ENCODE data around the gene SET. TPM values are rescaled to one million over a fixed set of nuclear protein-coding genes. Genes with fewer than 3 reads are reported as not detected.

The SET gene
- total RNA-seq, 1 donor = 313 TPM

DNA sequence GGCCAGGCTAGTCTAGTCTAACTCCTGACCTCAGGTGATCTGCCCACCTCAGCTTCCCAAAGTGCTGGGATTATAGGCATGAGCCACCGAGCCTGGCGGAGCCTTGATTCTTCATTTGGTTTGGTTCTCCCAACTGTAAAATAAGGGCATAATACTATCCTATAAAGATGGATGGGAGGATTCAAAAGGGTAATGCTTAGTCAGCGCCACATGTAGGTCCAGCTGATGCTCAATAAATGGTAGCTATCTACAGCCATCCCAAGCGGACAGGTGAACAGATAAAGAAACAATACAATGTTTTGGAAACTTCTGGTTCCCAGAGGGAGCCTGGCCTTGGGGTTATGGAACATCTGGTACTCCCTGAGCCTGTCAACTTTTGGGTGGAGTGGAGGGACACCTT, 13.6 kb upstream of the SET start:
- no peak overlapping the region for H3K4me3 ChIP-seq (ENCODE audit: low read depth, low read length)
- no peak for TF ChIP-seq CTCF (IDR thresholded peaks at IDR 0.05; ENCODE audit: insufficient read depth, low read length)

DNA sequence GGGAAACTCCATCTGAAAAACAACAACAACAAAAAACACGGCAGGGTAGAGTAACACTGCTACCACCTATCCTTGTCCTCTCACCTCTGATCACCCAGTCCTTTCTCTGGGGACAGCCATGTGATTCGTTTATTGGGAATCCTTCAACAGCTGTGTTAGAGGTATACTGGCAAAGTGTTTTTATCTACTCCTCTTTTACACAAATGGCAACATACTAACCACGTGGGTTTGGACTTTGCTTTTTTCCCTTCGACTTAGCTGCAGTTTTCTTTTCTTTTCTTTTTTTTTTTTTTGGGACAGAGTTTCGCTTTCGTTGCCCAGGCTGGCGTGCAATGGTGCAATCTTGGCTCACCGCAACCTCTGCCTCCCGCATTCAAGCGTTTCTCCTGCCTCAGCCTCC, 11.2 kb upstream of the SET start:
- no peak overlapping the region for H3K4me3 ChIP-seq (ENCODE audit: low read depth, low read length)
- no peak for TF ChIP-seq CTCF (IDR thresholded peaks at IDR 0.05; ENCODE audit: insufficient read depth, low read length)
- DNase-seq (ENCODE audit: low read depth) = no peak

More for the DNA sequence above, 13.6 kb upstream of the SET start:
- no peak for DNase-seq (ENCODE audit: low read depth)

GRCh38 chr9:128683340-128684064, 5.5 kb upstream of the SET start:
- no peak for TF ChIP-seq CTCF (IDR thresholded peaks at IDR 0.05; ENCODE audit: insufficient read depth, low read length)
- DNase-seq (ENCODE audit: low read depth) = peak; percentile 56
- H3K4me3 ChIP-seq (ENCODE audit: low read depth, low read length) = peak overlapping the region; percentile 86

GRCh38 chr9:128684065-128684324, 5.0 kb upstream of the SET start:
- peak overlapping the region; percentile 86 for H3K4me3 ChIP-seq (ENCODE audit: low read depth, low read length)
- TF ChIP-seq CTCF (IDR thresholded peaks at IDR 0.05; ENCODE audit: insufficient read depth, low read length) = no peak
- no peak for DNase-seq (ENCODE audit: low read depth)

DNA sequence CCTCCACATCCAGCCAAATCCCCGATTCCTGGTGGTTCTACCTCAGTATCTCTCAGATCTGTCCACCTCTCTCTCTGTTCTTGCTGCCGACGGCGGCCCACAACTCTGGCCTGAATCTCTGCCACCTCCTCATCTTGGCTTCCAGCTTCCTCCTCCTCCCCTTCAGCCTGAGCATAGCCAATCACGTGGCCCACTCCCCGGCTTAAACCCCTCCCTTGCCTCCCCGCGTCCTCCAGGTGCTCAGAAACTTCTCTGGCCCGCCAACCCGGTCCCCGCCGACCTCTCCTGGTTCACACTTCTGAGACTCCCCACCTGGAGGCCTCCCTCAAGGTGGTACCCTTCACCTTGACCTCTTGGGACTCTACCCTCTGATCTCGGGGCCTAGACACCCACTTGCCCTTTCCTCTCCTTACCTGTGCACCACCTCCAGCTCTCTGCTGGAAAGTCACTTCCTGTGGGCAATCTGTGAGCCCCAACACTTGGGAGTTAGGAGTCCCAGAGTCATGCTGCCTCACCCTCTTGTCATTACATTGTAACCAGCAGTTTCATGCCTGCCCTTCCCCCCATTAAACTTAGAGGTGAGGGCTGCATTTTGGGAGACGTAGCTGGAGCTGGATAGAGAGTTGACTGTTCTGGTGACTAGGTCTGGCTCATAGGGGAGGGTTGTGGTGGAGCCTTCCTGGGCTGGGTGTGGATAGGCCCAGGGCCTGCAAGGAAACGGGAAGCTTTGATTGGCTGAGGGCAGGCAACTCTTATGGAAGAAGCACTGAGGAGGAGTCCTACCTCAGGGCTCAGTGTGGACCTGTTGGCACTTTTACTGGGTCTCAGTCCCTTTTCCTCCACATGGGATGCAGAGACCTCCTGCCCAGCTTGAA, 4.5 kb upstream of the SET start:
- peak; percentile 78 for DNase-seq (ENCODE audit: low read depth)
- H3K4me3 ChIP-seq (ENCODE audit: low read depth, low read length) = peak overlapping the region; percentile 86
- no peak for TF ChIP-seq CTCF (IDR thresholded peaks at IDR 0.05; ENCODE audit: insufficient read depth, low read length)

DNA sequence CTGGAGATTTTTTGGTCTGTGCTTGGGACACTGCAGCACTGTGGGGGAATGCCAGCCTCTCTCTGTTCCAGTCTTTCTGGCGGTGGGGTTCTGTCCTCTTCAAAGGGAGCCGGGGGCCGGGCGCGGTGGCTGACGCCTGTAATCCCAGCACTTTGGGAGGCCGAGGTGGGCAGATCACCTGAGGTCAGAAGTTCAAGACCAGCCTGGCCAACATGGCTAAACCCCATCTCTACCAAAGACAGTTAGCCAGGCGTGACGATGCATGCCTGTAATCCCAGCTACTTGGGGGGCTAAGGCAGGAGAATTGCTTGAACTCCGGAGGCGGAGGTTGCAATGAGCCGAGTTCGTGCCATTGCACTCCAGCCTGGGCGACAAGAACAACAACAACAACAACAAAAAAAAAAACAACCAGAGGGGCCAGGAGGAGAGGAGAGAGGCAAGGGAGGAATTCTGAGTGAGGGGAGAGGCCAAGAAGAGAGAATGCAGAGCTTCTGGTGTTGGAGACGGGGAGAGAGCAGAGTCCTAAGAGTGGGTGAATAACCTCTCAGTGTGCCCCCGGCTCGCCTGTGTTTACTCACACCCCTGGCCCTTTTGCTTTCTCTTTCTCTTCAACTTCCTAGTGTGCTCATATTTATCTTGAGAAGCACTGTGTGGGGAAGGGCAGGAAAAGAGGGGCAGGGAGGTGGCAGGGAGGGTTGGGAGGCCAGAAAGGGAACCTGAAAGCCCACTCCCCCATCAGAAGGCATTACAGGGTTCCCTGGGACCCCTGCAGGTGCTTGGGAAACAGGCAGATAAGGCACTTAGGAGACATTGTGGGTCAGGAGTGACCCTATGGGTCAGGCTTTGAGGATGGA, 3.2 kb upstream of the SET start:
- DNase-seq (ENCODE audit: low read depth) = no peak
- H3K4me3 ChIP-seq (ENCODE audit: low read depth, low read length) = no peak overlapping the region
- TF ChIP-seq CTCF (IDR thresholded peaks at IDR 0.05; ENCODE audit: insufficient read depth, low read length) = no peak

All from fibroblast of the aortic adventitia (primary cell).